IPS DF 6.9 (cell line): ENCODE measurements around the gene MACROH2A2.
"Not testable (repeated sequence)": the region's sequence is repeated elsewhere in the genome, so short reads cannot be mapped to it uniquely, and the experiment has no call there.

Experiments
- DNase-seq: peaks from one replicate; pipeline ENCODE4 v3.0.0-alpha.2; 2013; ENCODE audit warnings: low read depth, low spot score
- H3K27ac ChIP-seq: one replicate; pipeline ENCODE4 v1.5.1; 2013; ENCODE audit warnings: low read length, control low read depth
- H3K27me3 ChIP-seq: 2 replicates; pipeline ENCODE4 v1.6.1; 2013; ENCODE audit warnings: mild to moderate bottlenecking, low read length; ENCODE audit not compliant: control insufficient read depth, insufficient read depth
- H3K36me3 ChIP-seq: 2 replicates; pipeline ENCODE4 v1.6.1; 2013; ENCODE audit warnings: low read length; ENCODE audit not compliant: control insufficient read depth, insufficient read depth
- H3K4me1 ChIP-seq: 2 replicates; pipeline ENCODE4 v1.6.1; 2013; ENCODE audit warnings: low read length; ENCODE audit not compliant: control insufficient read depth, insufficient read depth
- H3K4me3 ChIP-seq: 2 replicates; pipeline ENCODE4 v1.5.1; 2013; ENCODE audit warnings: mild to moderate bottlenecking, low read length
- H3K9me3 ChIP-seq: 2 replicates; pipeline ENCODE4 v1.6.1; 2013; ENCODE audit warnings: low read length, inconsistent platforms; ENCODE audit not compliant: control insufficient read depth, insufficient read depth
- WGBS: extraction: QIAGEN DNeasy Blood & Tissue Kit; methylation state at CpG from one replicate; pipeline ENCODE4 v1.1.7; 2013; ENCODE audit warnings: mixed read lengths, missing lambda C conversion rate; ENCODE audit not compliant: insufficient read length, insufficient coverage; 5-methylcytosine and 5-hydroxymethylcytosine counted together

Gene MACROH2A2

GRCh38 chr10:70117646-70118045 is 65.0 kb downstream of the MACROH2A2 start:
- WGBS: no CpG with 5 or more reads among the region's 10 CpGs
- H3K36me3 ChIP-seq: no peaks in the 10 kb centered on the region
- no peak overlapping the region for H3K4me3 ChIP-seq
- H3K27me3 ChIP-seq: no peaks in the 10 kb centered on the region
- H3K9me3 ChIP-seq: no peaks in the 10 kb centered on the region
- no peak for DNase-seq
- no peaks in the 10 kb centered on the region for H3K4me1 ChIP-seq
- no peak overlapping the region for H3K27ac ChIP-seq

GRCh38 chr10:70118196-70118595 is 65.5 kb downstream of the MACROH2A2 start:
- DNase-seq: no peak
- H3K27me3 ChIP-seq: no peaks in the 10 kb centered on the region
- H3K4me1 ChIP-seq: no peaks in the 10 kb centered on the region
- WGBS: no CpG with 5 or more reads among the region's 3 CpGs
- H3K9me3 ChIP-seq: no peaks in the 10 kb centered on the region
- H3K36me3 ChIP-seq: no peaks in the 10 kb centered on the region
- H3K27ac ChIP-seq: no peak overlapping the region
- no peak overlapping the region for H3K4me3 ChIP-seq

GRCh38 chr10:70119197-70119596 is 66.6 kb downstream of the MACROH2A2 start:
- no peaks in the 10 kb centered on the region for H3K9me3 ChIP-seq
- H3K4me3 ChIP-seq: no peak overlapping the region
- no peak overlapping the region for H3K27ac ChIP-seq
- no peaks in the 10 kb centered on the region for H3K27me3 ChIP-seq
- no peaks in the 10 kb centered on the region for H3K4me1 ChIP-seq
- no CpG with 5 or more reads among the region's 7 CpGs for WGBS
- no peaks in the 10 kb centered on the region for H3K36me3 ChIP-seq
- no peak for DNase-seq

GRCh38 chr10:70119623-70120022 is 67.0 kb downstream of the MACROH2A2 start:
- no peak overlapping the region for H3K27ac ChIP-seq
- no peak for DNase-seq
- H3K27me3 ChIP-seq: no peaks in the 10 kb centered on the region
- H3K4me1 ChIP-seq: no peaks in the 10 kb centered on the region
- H3K4me3 ChIP-seq: no peak overlapping the region
- H3K9me3 ChIP-seq: no peaks in the 10 kb centered on the region
- WGBS: no CpG with 5 or more reads among the region's 8 CpGs
- no peaks in the 10 kb centered on the region for H3K36me3 ChIP-seq

- H3K27me3 ChIP-seq: no peaks in the 10 kb centered on the region
- H3K36me3 ChIP-seq: no peaks in the 10 kb centered on the region
- DNase-seq: no peak
- H3K4me3 ChIP-seq: no peak overlapping the region
- no peaks in the 10 kb centered on the region for H3K9me3 ChIP-seq
- H3K27ac ChIP-seq: no peak overlapping the region
- WGBS: no CpG with 5 or more reads among the region's 6 CpGs
- no peaks in the 10 kb centered on the region for H3K4me1 ChIP-seq
Observed at GRCh38 chr10:70120417-70120816, 67.8 kb downstream of the MACROH2A2 start.

- no peak for DNase-seq
- WGBS: no CpG with 5 or more reads among the region's 11 CpGs
- H3K36me3 ChIP-seq: no peaks in the 10 kb centered on the region
- H3K4me1 ChIP-seq: no peaks in the 10 kb centered on the region
- H3K9me3 ChIP-seq: no peaks in the 10 kb centered on the region
- no peak overlapping the region for H3K27ac ChIP-seq
- H3K27me3 ChIP-seq: no peaks in the 10 kb centered on the region
- H3K4me3 ChIP-seq: no peak overlapping the region
Observed at GRCh38 chr10:70121281-70121949, 68.8 kb downstream of the MACROH2A2 start.

GRCh38 chr10:70122742-70123141 is 70.1 kb downstream of the MACROH2A2 start:
- H3K4me1 ChIP-seq: no peaks in the 10 kb centered on the region
- H3K27me3 ChIP-seq: no peaks in the 10 kb centered on the region
- no peaks in the 10 kb centered on the region for H3K36me3 ChIP-seq
- H3K27ac ChIP-seq: no peak overlapping the region
- H3K4me3 ChIP-seq: no peak overlapping the region
- WGBS: no CpG with 5 or more reads among the region's 5 CpGs
- DNase-seq: no peak
- H3K9me3 ChIP-seq: no peaks in the 10 kb centered on the region

- no CpG with 5 or more reads among the region's 9 CpGs for WGBS
- H3K36me3 ChIP-seq, H3K4me1 ChIP-seq, H3K4me3 ChIP-seq, H3K27me3 ChIP-seq, DNase-seq, H3K9me3 ChIP-seq, H3K27ac ChIP-seq: not testable (repeated sequence)
Observed at GRCh38 chr10:70123166-70123565, 70.5 kb downstream of the MACROH2A2 start.

- no peaks in the 10 kb centered on the region for H3K27me3 ChIP-seq
- H3K4me3 ChIP-seq: no peak overlapping the region
- H3K27ac ChIP-seq: no peak overlapping the region
- H3K9me3 ChIP-seq: no peaks in the 10 kb centered on the region
- no peaks in the 10 kb centered on the region for H3K36me3 ChIP-seq
- no peak for DNase-seq
- no CpG with 5 or more reads among the region's 10 CpGs for WGBS
- no peaks in the 10 kb centered on the region for H3K4me1 ChIP-seq
Observed at GRCh38 chr10:70123817-70124216, 71.2 kb downstream of the MACROH2A2 start.

- no CpG with 5 or more reads among the region's 1 CpG for WGBS
- Histone ChIP-seq H3K27ac (no peak overlapping the region), H3K36me3 (no peaks in the 10 kb centered on the region), H3K9me3 (no peaks in the 10 kb centered on the region), H3K27me3 (no peaks in the 10 kb centered on the region), H3K4me1 (no peaks in the 10 kb centered on the region), H3K4me3 (no peak overlapping the region)
- DNase-seq: no peak
Observed at GRCh38 chr10:70124415-70124814, 71.8 kb downstream of the MACROH2A2 start.

- Histone ChIP-seq H3K4me3 (no peak overlapping the region), H3K27ac (no peak overlapping the region), H3K36me3 (no peaks in the 10 kb centered on the region), H3K4me1 (no peaks in the 10 kb centered on the region), H3K9me3 (no peaks in the 10 kb centered on the region), H3K27me3 (no peaks in the 10 kb centered on the region)
- DNase-seq: no peak
- WGBS: no CpG with 5 or more reads among the region's 3 CpGs
Observed at GRCh38 chr10:70124918-70125317, 72.3 kb downstream of the MACROH2A2 start.
